Measurements from ENCODE around the gene MYD88. TPM values are rescaled to one million over a fixed set of nuclear protein-coding genes. Genes with fewer than 3 reads are reported as not detected.
"Not testable (repeated sequence)": the region's sequence is repeated elsewhere in the genome, so short reads cannot be mapped to it uniquely, and the experiment has no call there.

MYD88 gene
- total RNA-seq, 1 experiment from 2014 or later = 21.2 TPM

- ChIA-PET CTCF (no interaction called here), POLR2A (no interaction called here)
- H3K27ac Mint-ChIP-seq (ENCODE audit: unreplicated experiment) = peak overlapping the region; percentile 82
- peaks cover 88% of the 10 kb centered on the region for H3K36me3 Mint-ChIP-seq (ENCODE audit: insufficient read depth, unreplicated experiment)
- H3K27me3 Mint-ChIP-seq (ENCODE audit: insufficient read depth, unreplicated experiment) = no peaks in the 10 kb centered on the region
- BruUV-seq (replicated peaks) = no TSS peak
- H3K4me1 ChIP-seq = peaks cover 66% of the 10 kb centered on the region
- TF ChIP-seq, protein P1, sequence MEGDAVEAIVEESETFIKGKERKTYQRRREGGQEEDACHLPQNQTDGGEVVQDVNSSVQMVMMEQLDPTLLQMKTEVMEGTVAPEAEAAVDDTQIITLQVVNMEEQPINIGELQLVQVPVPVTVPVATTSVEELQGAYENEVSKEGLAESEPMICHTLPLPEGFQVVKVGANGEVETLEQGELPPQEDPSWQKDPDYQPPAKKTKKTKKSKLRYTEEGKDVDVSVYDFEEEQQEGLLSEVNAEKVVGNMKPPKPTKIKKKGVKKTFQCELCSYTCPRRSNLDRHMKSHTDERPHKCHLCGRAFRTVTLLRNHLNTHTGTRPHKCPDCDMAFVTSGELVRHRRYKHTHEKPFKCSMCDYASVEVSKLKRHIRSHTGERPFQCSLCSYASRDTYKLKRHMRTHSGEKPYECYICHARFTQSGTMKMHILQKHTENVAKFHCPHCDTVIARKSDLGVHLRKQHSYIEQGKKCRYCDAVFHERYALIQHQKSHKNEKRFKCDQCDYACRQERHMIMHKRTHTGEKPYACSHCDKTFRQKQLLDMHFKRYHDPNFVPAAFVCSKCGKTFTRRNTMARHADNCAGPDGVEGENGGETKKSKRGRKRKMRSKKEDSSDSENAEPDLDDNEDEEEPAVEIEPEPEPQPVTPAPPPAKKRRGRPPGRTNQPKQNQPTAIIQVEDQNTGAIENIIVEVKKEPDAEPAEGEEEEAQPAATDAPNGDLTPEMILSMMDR (IDR thresholded peaks at IDR 0.05; ENCODE audit: insufficient read depth in 1 of 2, low read depth in 1 of 2, low read length in 1 of 2, severe bottlenecking in 1 of 2, unreplicated experiment in 1 of 2) = peak in 1 of 2 experiments; percentile 30
- H3K9me3 ChIP-seq = no peaks in the 10 kb centered on the region
- peaks cover 26% of the 10 kb centered on the region for H3K36me3 ChIP-seq (ENCODE audit: control insufficient read depth, insufficient read depth, low read length)
- intact Hi-C loops (cut with micrococcal nuclease; ENCODE audit: unreplicated experiment) = loop anchor here (10.0 kb wide), 1 partner anchor 323 kb away; the partner anchor contains the start of gene ACVR2B
- H3K27me3 ChIP-seq (replicated peaks; ENCODE audit: control insufficient read depth, insufficient read depth, low read length) = no peaks in the 10 kb centered on the region
- H3K4me3 Mint-ChIP-seq (ENCODE audit: unreplicated experiment) = no peak overlapping the region
- no peaks in the 10 kb centered on the region for H3K9me3 Mint-ChIP-seq (ENCODE audit: unreplicated experiment)
- no peak overlapping the region for H3K4me3 ChIP-seq (ENCODE audit: low read depth, low read length)
- peaks cover 24% of the 10 kb centered on the region for H3K4me1 Mint-ChIP-seq (ENCODE audit: low read depth, unreplicated experiment)
- DNase-seq = no peak
These were observed 6.7 kb upstream of the MYD88 start for GRCh38 chr3:38131621-38132369.

DNA sequence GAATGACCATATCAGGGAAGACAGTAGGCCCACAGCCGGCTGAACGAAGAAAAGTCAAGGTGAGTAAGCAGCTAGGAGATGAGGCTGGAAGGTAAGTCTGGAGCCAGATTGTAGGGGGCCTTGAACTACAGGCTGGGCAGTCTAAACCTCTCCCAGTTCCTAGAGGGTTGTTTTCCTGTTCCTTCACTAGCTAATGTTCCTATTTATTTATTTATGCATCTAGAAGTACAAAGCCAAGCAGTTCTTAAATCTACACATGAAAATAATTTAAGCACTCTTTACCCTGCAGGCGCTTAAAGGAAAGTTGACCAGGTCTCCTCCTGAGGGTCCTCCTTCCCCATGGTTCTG lies 5.3 kb upstream of the MYD88 start:
- H3K27me3 ChIP-seq (replicated peaks; ENCODE audit: control insufficient read depth, insufficient read depth, low read length) = no peaks in the 10 kb centered on the region
- Mint-ChIP-seq H3K4me1 (ENCODE audit: low read depth, unreplicated experiment) (peaks cover 24% of the 10 kb centered on the region), H3K36me3 (ENCODE audit: insufficient read depth, unreplicated experiment) (peaks cover 80% of the 10 kb centered on the region), H3K4me3 (ENCODE audit: unreplicated experiment) (peak overlapping the region; percentile 95), H3K9me3 (ENCODE audit: unreplicated experiment) (no peaks in the 10 kb centered on the region), H3K27me3 (ENCODE audit: insufficient read depth, unreplicated experiment) (no peaks in the 10 kb centered on the region), H3K27ac (ENCODE audit: unreplicated experiment) (peak overlapping the region; percentile 82)
- TSS peak; percentile 39 for BruUV-seq (replicated peaks)
- DNase-seq = no peak
- H3K4me1 ChIP-seq = peaks cover 66% of the 10 kb centered on the region
- TF ChIP-seq, protein P1 (IDR thresholded peaks at IDR 0.05; ENCODE audit: insufficient read depth in 1 of 2, low read depth in 1 of 2, low read length in 1 of 2, severe bottlenecking in 1 of 2, unreplicated experiment in 1 of 2) = no peak
- peaks cover 21% of the 10 kb centered on the region for H3K36me3 ChIP-seq (ENCODE audit: control insufficient read depth, insufficient read depth, low read length)
- ChIA-PET CTCF (interaction anchor here (0.8 to 1.2 kb wide), 4 partner anchors 15 to 214 kb away, joined by 3 to 8 read pairs (median 3); partner anchors contain the start of genes OXSR1 and XYLB), POLR2A (interaction anchor here (1.5 to 2.1 kb wide), 2 partner anchors 13 to 32 kb away, joined by 5 to 24 read pairs; partner anchors contain the start of gene OXSR1)
- H3K9me3 ChIP-seq = no peaks in the 10 kb centered on the region
- intact Hi-C loops (cut with micrococcal nuclease; ENCODE audit: unreplicated experiment) = loop anchor here (1.0 to 10.0 kb wide), 3 partner anchors 9 to 322 kb away; partner anchors contain the start of genes ACVR2B and OXSR1
- H3K4me3 ChIP-seq (ENCODE audit: low read depth, low read length) = 0 out of 2 replicates have a peak overlapping the region, but pooled peaks have one; percentile 6

GRCh38 chr3:38133557-38134405 lies 4.7 kb upstream of the MYD88 start:
- TF ChIP-seq, protein P1 (IDR thresholded peaks at IDR 0.05; ENCODE audit: insufficient read depth in 1 of 2, low read depth in 1 of 2, low read length in 1 of 2, severe bottlenecking in 1 of 2, unreplicated experiment in 1 of 2) = no peak
- no peaks in the 10 kb centered on the region for H3K9me3 ChIP-seq
- Mint-ChIP-seq H3K36me3 (ENCODE audit: insufficient read depth, unreplicated experiment) (peaks cover 76% of the 10 kb centered on the region), H3K27ac (ENCODE audit: unreplicated experiment) (peak overlapping the region; percentile 82), H3K27me3 (ENCODE audit: insufficient read depth, unreplicated experiment) (no peaks in the 10 kb centered on the region), H3K4me1 (ENCODE audit: low read depth, unreplicated experiment) (peaks cover 24% of the 10 kb centered on the region), H3K4me3 (ENCODE audit: unreplicated experiment) (peak overlapping the region; percentile 95), H3K9me3 (ENCODE audit: unreplicated experiment) (no peaks in the 10 kb centered on the region)
- intact Hi-C loops (cut with micrococcal nuclease; ENCODE audit: unreplicated experiment) = loop anchor here (1.0 to 10.0 kb wide), 3 partner anchors 9 to 321 kb away; partner anchors contain the start of genes ACVR2B and OXSR1
- ChIA-PET CTCF (interaction anchor here (0.8 to 1.2 kb wide), 4 partner anchors 16 to 213 kb away, joined by 3 to 8 read pairs (median 3); partner anchors contain the start of genes OXSR1 and XYLB), POLR2A (interaction anchor here (1.5 to 2.1 kb wide), 2 partner anchors 14 to 32 kb away, joined by 5 to 24 read pairs; partner anchors contain the start of gene OXSR1)
- H3K4me3 ChIP-seq (ENCODE audit: low read depth, low read length) = no peak overlapping the region
- peak; percentile 80 to 87 for DNase-seq
- peaks cover 64% of the 10 kb centered on the region for H3K4me1 ChIP-seq
- peaks cover 21% of the 10 kb centered on the region for H3K36me3 ChIP-seq (ENCODE audit: control insufficient read depth, insufficient read depth, low read length)
- no TSS peak for BruUV-seq (replicated peaks)
- H3K27me3 ChIP-seq (replicated peaks; ENCODE audit: control insufficient read depth, insufficient read depth, low read length) = no peaks in the 10 kb centered on the region

- BruUV-seq (replicated peaks); H3K9me3 ChIP-seq; CTCF ChIA-PET; H3K9me3 Mint-ChIP-seq (ENCODE audit: unreplicated experiment); H3K27me3 ChIP-seq (replicated peaks; ENCODE audit: control insufficient read depth, insufficient read depth, low read length); H3K27me3 Mint-ChIP-seq (ENCODE audit: insufficient read depth, unreplicated experiment): not testable (repeated sequence)
- peaks cover 27% of the 10 kb centered on the region for H3K4me1 Mint-ChIP-seq (ENCODE audit: low read depth, unreplicated experiment)
- Histone ChIP-seq H3K36me3 (ENCODE audit: control insufficient read depth, insufficient read depth, low read length) (peaks cover 15% of the 10 kb centered on the region), H3K4me3 (ENCODE audit: low read depth, low read length) (peak overlapping the region; percentile 91), H3K4me1 (peaks cover 61% of the 10 kb centered on the region)
- POLR2A ChIA-PET = interaction anchor here (1.5 to 2.1 kb wide), 2 partner anchors 15 to 31 kb away, joined by 5 to 24 read pairs; partner anchors contain the start of gene OXSR1
- DNase-seq = peak in 1 of 2 experiments; percentile 38
- peak overlapping the region; percentile 95 for H3K4me3 Mint-ChIP-seq (ENCODE audit: unreplicated experiment)
- peak overlapping the region; percentile 82 for H3K27ac Mint-ChIP-seq (ENCODE audit: unreplicated experiment)
- peaks cover 68% of the 10 kb centered on the region for H3K36me3 Mint-ChIP-seq (ENCODE audit: insufficient read depth, unreplicated experiment)
- intact Hi-C loops (cut with micrococcal nuclease; ENCODE audit: unreplicated experiment) = loop anchor here (5.0 to 10.0 kb wide), 2 partner anchors 103 to 320 kb away; partner anchors contain the start of gene ACVR2B
These were observed 3.8 kb upstream of the MYD88 start for GRCh38 chr3:38134517-38135143.

Measured in Caco-2 (cell line).